GM21619 (cell line): Measurements from ENCODE around the gene NDUFS5.
"Not testable (repeated sequence)": the region's sequence is repeated elsewhere in the genome, so short reads cannot be mapped to it uniquely, and the experiment has no call there.

ENCODE experiments used
- ATAC-seq: cut with Tn5 transposase; IDR thresholded peaks from one replicate; pipeline ENCODE4 v1.9.1; 2021; ENCODE audit not compliant: unreplicated experiment

Gene NDUFS5

DNA sequence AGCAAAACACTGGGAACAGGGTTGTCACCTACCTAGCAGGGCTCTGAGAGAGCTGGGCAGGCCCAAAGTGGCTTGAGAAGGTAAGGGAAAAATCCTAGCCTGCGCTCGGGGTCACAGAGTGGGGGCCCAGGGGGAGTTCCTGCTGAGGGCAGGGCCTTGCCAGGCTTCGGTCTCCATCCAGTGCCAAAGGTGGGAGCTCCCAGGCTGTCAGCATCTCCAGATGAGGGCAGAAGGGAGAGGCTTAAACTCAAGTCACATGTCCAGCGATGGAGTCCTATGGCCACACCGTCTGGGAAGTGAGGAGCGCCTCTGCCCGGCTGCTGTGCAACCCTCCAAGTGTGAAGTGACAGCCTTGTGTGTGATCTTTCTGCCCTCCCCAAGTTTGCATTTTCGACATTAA lies 11.2 kb upstream of the NDUFS5 start:
- ATAC-seq: not testable (repeated sequence)

DNA sequence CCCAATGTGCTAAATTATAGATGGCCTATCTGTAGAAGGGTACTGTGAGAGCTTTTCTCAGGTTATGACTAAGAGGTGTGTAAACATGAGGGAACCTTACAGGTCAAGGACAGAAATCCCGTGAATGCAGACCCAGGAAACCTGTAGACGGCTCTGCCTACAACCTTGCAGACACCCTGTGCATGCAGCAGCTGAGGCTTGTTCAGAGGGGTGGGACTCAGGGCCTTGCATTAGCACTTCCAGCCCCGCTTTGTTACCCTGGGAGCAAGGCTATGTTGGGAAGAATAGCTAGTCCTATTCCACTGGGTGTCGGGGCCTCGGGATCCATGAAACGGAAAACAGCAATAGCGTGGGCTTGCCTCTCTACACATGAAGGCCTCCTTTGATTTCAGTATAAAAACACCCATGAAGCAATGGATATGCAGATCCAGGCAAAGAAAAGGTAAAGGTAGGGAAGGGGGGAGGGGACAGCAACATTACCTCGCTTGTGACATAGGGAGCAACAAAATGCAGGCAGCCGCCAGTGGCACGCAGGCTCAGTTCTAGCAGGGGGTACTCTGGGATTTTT lies 9.5 kb upstream of the NDUFS5 start:
- ATAC-seq: no peak

GRCh38 chr1:39017266-39017665 lies 8.9 kb upstream of the NDUFS5 start:
- ATAC-seq: no peak

DNA sequence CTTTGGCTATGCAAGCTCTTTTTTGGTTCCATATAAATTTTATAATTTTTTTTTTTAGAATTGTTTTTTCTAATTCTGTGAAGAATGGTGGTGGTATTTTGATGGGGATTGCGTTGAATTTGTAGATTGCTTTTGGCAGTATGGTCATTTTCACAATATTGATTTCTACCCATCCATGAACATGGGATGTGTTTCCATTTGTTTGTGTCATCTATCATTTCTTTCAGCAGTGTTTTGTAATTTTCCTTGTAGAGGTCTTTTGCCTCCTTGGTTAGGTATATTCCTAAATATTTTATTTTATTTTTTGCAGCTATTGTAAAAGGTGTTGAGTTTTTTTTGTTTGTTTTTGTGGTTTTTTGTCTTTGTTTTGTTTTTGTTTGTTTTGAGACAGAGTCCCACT lies 5.7 kb upstream of the NDUFS5 start:
- ATAC-seq: not testable (repeated sequence)

DNA sequence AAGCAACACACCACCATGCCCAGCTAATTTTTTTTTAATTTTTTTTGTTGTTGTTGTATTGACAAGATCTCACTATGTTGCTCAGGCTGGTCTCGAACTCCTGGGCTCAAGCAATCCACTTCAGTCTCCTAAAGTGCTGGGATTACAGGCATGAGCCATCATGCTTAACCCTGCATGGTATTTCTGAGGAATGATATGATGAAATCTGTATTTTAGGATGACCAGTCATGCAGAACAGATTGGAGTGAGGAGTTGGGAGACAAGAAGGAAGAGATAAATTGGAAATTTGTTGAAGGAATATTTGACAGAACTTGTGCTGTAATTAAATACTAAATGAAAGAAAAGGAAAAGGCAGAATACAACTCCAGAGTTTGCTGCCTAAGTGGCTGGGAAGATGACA lies 4.7 kb upstream of the NDUFS5 start:
- ATAC-seq: no peak

DNA sequence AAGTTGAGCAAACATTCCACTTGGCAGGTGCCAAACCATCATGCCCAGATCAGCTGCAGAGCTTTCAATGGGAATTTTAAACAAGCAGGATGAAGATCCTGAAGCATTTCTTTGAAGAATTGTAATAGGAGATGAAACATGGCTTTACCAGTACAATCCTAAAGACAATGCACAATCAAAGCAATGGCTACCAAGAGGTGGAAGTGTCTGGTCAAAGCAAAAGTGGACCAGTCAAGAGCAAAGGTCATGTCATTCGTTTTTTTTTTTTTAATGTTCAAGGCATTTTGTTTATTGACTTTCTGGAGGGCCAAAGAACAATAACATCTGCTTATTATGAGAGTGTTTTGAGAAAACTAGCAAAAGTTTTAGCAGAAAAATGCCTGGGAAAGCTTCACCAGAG lies 3.0 kb upstream of the NDUFS5 start:
- no peak for ATAC-seq

GRCh38 chr1:39026866-39027507 lies 837 bp downstream of the NDUFS5 start:
- no peak for ATAC-seq

DNA sequence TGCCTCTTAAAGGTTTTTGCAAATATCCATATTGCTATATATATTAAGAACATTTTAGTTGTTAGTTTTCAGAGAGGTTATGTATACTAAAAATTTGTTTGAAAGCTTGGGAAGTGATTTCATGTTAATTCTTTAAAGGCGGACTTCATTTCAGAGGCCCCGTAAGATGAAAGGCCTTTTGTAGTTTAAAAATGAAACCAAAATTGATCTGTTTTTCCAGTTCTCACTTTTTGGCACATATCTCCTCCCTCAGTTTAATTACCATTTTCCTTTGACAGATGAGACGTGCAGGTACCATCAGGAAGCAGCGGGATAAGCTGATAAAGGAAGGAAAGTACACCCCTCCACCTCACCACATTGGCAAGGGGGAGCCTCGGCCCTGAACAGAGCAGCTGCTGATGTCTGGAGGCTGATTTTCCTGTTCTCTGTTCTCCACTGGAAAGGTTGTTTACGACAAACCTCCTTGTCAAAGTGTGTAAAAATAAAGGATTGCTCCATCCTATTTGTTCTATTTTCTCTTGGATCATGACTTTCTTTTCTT lies 8.0 kb downstream of the NDUFS5 start:
- ATAC-seq: no peak

- no peak for ATAC-seq
These were observed 10.5 kb downstream of the NDUFS5 start for GRCh38 chr1:39036678-39037077.

- no peak for ATAC-seq
These were observed 17.4 kb downstream of the NDUFS5 start for GRCh38 chr1:39043513-39043912.

- ATAC-seq: no peak
These were observed 18.6 kb downstream of the NDUFS5 start for GRCh38 chr1:39044762-39045161.

DNA sequence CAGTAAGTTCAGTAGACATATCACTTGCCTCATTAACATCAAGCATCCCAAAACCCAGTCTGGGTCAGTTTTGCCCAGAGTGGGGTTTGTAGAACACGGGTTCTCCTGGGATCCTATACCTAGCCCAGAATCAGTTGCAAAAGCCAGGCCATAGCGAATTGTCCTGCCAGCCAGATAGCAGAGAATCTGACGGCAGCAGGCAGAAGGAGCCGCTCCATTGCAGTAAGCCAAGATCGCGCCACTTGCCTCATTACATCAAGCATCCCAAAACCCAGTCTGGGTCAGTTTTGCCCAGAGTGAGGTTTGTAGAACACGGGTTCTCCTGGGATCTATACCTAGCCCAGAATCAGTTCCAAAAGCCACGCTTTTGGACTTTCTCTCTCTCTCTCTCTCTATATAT lies 19.1 kb downstream of the NDUFS5 start:
- no peak for ATAC-seq

DNA sequence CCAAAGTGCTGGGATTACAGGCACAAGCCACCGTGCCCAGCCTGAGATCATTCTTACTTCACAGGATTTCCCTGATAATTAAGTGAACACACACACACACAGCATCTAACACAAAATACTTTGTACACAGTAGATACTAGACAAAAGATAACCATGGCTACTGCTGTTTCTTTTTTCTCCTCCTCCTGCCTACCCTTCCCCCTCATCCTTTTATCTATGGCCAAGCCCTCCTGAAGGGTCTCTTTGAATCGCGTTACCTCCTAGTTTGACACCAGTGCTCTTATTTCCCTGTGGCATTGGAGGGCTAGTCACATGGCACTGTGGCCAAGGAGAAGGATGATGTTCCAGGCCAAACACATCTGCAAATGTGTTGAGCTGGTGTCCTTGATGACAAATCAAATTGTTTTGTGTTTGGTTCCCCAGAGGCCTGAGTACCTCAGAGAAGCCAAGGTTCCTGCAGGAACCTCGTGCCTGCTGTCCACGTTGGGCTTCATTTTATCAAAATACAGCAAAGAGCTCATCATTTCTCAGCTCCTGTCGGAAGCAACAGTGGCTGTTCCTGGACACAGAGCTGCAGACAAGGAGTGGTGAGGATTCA lies 20.6 kb downstream of the NDUFS5 start:
- ATAC-seq: no peak

- peak; percentile 64 for ATAC-seq
These were observed 21.5 kb downstream of the NDUFS5 start for GRCh38 chr1:39047374-39048229.

DNA sequence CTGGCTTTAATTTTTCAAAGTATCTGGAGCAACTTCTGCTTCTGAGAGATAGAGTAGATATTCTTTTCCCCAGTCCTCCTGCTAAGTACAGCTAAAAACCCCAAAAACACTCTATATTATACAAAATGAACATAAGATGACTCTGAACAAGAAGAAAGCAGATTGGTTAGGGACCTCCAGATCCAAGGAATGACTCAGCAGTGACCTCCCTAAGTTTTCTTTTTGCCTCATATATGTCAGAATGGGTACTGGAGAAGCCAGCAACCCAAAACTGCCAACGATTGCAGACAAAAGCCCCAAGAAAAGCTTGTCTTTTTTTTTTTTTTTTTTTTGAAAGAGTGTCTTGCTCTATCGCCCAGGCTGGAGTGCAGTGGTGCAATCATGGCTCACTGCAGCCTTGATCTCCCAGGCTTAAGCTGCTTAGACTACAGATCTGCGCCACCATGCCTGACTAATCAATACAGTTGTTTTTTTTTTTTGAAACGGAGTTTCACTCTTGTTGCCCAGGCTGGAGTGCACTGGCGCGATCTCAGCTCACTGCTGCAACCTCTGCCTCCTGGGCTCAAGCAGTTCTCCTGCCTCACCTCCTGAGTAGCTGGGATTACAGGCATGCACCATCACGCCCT lies 22.7 kb downstream of the NDUFS5 start:
- no peak for ATAC-seq

DNA sequence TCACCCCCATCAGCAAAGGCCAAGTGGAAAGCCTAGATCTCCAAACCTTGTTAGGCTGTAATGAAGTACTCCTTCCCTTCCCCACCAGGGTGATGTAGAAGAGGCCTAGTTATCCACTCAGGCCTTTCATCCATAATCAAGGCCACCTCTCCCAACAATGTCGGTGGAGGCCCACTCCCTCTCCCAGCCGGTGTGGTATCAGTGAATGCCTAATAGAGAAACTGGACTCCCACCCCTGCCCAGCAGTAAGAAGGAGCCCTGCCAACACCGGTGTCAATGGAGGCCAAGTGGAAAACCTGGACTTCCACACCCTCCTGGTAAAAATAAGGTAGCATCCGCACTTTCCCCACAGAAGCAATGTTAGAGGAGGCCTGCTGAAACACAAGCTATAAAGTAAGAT lies 23.9 kb downstream of the NDUFS5 start:
- ATAC-seq: no peak

GRCh38 chr1:39051193-39051850 lies 25.2 kb downstream of the NDUFS5 start:
- not testable (repeated sequence) for ATAC-seq

- ATAC-seq: no peak
These were observed 25.8 kb downstream of the NDUFS5 start for GRCh38 chr1:39051956-39052355.

- not testable (repeated sequence) for ATAC-seq
These were observed 29.1 kb downstream of the NDUFS5 start for GRCh38 chr1:39055213-39055710.

GRCh38 chr1:39061516-39061915 lies 35.4 kb downstream of the NDUFS5 start:
- not testable (repeated sequence) for ATAC-seq
